Suprapubic skin (tissue), 4 donors: ENCODE measurements around the gene POU5F1. TPM values are rescaled to one million over a fixed set of nuclear protein-coding genes. Genes with fewer than 3 reads are reported as not detected.
"Not testable (repeated sequence)": the region's sequence is repeated elsewhere in the genome, so short reads cannot be mapped to it uniquely, and the experiment has no call there.

Source experiments
- DNase-seq, 2 donors: peaks; one replicate each; pipeline ENCODE4 v3.0.0-alpha.2; 2019; ENCODE audit warnings: low spot score in 2 of 2
- H3K27ac ChIP-seq: fragments of 200-600 bp; sonication (generic); one replicate; pipeline ENCODE4 v1.5.1; 2019
- H3K27me3 ChIP-seq: fragments of 200-600 bp; sonication (generic); one replicate; pipeline ENCODE4 v1.5.1; 2019
- H3K36me3 ChIP-seq: fragments of 200-600 bp; sonication (generic); one replicate; pipeline ENCODE4 v1.5.1; 2019
- H3K4me1 ChIP-seq: fragments of 200-600 bp; sonication (generic); one replicate; pipeline ENCODE4 v1.5.1; 2019
- H3K4me3 ChIP-seq: fragments of 200-600 bp; sonication (generic); one replicate; pipeline ENCODE4 v1.5.1; 2019; ENCODE audit warnings: mild to moderate bottlenecking
- H3K9me3 ChIP-seq: fragments of 200-600 bp; sonication (generic); one replicate; pipeline ENCODE4 v1.5.1; 2019
- EP300 ChIP-seq: sonication (generic); formaldehyde crosslinking; IDR thresholded peaks from one replicate; pipeline ENCODE4 v1.6.1; 2017; ENCODE audit warnings: antibody characterized with exemption
- POLR2A ChIP-seq, 2 donors: fragments of 450-650 bp; IDR thresholded peaks; one replicate each; pipeline ENCODE4 v1.6.1; 2017; ENCODE audit warnings: antibody characterized with exemption in 2 of 2, mild to moderate bottlenecking in 2 of 2, moderate library complexity in 2 of 2
- POLR2AphosphoS5 ChIP-seq, 3 donors: sonication (generic); formaldehyde crosslinking; IDR thresholded peaks; one replicate each; pipeline ENCODE4 v1.6.1; 2017; ENCODE audit warnings: antibody characterized with exemption in 3 of 3
- WGBS: methylation state at CpG from one replicate; pipeline ENCODE4 v1.1.5; 2018; 5-methylcytosine and 5-hydroxymethylcytosine counted together
- total RNA-seq, 4 donors: library from RNA; depleted of rRNA; stranded (reverse); fragments of >200 nt; gene quantifications; one replicate each; pipeline ENCODE4 v1.1.0, GENCODE V29; 2016
- TF ChIP-seq, protein P1 (sequence below), 2 donors: fragments of 200-600 bp in 1 of 2; fragments of 450-650 bp in 1 of 2; sonication (generic) in 1 of 2; IDR thresholded peaks; one replicate each; pipeline ENCODE4 v1.5.1; 2016 to 2019; ENCODE audit warnings: antibody characterized with exemption in 2 of 2, mild to moderate bottlenecking in 1 of 2, moderate library complexity in 1 of 2

POU5F1 gene
- total RNA-seq, 4 donors from 2014 or later, result 0.85 to 13.0 (median 7.7) TPM

DNA sequence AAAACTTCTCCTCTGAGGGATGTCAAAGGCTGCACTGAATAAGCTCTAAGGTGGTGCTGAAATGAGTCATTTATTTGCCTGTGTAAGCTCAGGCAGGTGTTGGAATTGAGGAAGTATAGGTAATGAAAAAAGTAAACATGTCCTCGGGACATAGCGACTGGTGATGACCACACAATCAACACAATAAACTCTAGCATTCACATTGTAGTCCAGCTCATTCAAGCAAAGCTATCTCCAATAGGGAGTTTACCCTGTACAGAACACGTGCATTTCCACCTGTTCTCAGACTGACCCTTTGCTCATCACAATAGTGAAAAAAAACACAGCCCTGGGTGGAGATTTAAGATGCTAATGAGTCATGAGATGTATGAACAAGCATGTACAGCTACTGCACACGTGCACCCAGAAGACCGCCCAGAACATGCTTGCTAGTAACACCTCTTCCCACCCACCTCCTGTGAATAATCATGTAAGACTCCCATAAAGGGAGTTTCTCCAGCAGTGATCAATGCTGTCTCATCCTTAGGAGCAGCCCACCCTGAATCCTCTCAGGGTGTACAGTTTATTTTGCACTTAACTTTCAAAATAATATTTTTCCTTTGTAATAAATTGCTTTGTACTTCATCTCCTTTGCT, 33.0 kb upstream of the POU5F1 start:
- no peak for DNase-seq
- no peaks in the 10 kb centered on the region for H3K36me3 ChIP-seq
- H3K4me1 ChIP-seq, result peaks cover 20% of the 10 kb centered on the region
- no peaks in the 10 kb centered on the region for H3K9me3 ChIP-seq
- H3K27me3 ChIP-seq, result no peaks in the 10 kb centered on the region
- H3K27ac ChIP-seq, result peak overlapping the region; percentile 78
- TF ChIP-seq POLR2AphosphoS5 (IDR thresholded peaks at IDR 0.05), result no peak
- no peak for TF ChIP-seq EP300
- TF ChIP-seq, protein P1, sequence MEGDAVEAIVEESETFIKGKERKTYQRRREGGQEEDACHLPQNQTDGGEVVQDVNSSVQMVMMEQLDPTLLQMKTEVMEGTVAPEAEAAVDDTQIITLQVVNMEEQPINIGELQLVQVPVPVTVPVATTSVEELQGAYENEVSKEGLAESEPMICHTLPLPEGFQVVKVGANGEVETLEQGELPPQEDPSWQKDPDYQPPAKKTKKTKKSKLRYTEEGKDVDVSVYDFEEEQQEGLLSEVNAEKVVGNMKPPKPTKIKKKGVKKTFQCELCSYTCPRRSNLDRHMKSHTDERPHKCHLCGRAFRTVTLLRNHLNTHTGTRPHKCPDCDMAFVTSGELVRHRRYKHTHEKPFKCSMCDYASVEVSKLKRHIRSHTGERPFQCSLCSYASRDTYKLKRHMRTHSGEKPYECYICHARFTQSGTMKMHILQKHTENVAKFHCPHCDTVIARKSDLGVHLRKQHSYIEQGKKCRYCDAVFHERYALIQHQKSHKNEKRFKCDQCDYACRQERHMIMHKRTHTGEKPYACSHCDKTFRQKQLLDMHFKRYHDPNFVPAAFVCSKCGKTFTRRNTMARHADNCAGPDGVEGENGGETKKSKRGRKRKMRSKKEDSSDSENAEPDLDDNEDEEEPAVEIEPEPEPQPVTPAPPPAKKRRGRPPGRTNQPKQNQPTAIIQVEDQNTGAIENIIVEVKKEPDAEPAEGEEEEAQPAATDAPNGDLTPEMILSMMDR (IDR thresholded peaks at IDR 0.05), result no peak
- TF ChIP-seq POLR2A (IDR thresholded peaks at IDR 0.05), result no peak
- WGBS, result 18% methylated on average over 5 of the region's 5 CpGs
- H3K4me3 ChIP-seq, result peak overlapping the region; percentile 53

DNA sequence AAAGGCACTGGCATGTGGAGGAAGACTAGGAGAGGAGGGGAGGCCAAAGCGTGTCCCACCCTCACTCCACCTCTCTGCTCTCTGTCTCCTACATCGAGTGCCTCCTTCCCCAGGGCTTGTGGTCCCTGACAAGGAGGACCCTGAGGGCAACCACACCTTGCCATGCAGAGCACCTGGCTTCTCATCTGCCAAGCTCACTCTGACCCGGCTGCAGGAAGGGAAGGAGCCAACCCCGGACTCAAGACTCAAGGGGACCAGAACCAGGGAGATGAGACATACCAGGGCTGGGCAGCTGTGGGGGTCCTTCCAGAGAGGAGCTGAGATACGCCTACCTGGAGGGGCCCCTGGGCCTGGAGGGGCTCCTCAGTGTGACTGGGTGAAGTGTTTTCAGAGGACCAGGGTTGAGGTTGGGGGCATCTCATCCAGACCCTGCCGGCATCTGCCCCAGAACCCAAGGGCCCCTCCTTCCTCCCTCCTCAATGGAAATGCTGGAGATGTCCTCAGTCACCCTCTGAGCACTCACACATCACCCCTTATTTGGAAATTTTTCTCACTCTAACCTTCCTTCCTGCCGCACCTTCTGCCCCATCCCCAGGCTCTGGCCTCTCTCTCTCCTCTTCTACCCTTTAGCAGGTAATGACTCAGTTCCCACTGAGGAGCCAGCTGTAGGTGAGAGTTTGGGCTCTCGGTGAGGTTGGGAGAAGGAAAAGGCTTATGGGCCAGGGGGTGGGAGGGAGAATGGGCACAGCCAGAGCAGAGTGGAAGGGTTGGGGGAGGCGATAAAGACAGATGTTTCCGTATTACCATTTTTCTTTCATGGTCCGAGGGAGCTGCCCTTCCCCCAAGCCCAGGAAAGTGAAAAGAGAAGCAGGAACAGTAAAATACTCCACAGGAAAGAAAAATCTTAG, 32.0 kb upstream of the POU5F1 start:
- H3K4me1 ChIP-seq, result peaks cover 24% of the 10 kb centered on the region
- H3K4me3 ChIP-seq, result no peak overlapping the region
- H3K36me3 ChIP-seq, result no peaks in the 10 kb centered on the region
- no peak for DNase-seq
- TF ChIP-seq POLR2AphosphoS5 (IDR thresholded peaks at IDR 0.05), result no peak
- TF ChIP-seq POLR2A (IDR thresholded peaks at IDR 0.05), result no peak
- TF ChIP-seq, protein P1 (IDR thresholded peaks at IDR 0.05), result no peak
- no peak for TF ChIP-seq EP300
- no peaks in the 10 kb centered on the region for H3K9me3 ChIP-seq
- H3K27ac ChIP-seq, result peak overlapping the region; percentile 78
- WGBS, result 49% methylated on average over 11 of the region's 11 CpGs
- H3K27me3 ChIP-seq, result no peaks in the 10 kb centered on the region

DNA sequence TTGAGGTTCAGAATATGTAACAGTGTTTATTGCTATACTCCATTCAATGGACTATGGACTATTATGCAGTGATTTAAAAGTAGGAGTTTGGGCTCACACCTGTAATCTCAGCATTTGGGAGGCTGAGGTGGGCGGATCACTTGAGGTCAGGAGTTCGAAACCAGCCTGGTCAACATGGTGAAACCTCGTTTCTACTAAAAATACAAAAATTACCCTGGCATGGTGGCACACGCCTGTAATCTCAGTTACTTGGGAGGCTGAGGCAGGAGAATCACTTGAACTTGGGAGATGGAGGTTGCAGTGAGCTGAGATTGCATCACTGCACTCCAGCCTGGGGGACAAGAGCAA, 28.6 kb upstream of the POU5F1 start:
- not testable (repeated sequence) for H3K27me3 ChIP-seq, H3K27ac ChIP-seq, H3K36me3 ChIP-seq, H3K4me3 ChIP-seq, DNase-seq, H3K9me3 ChIP-seq
- peaks cover 24% of the 10 kb centered on the region for H3K4me1 ChIP-seq
- 95% methylated on average over 4 of the region's 4 CpGs for WGBS

GRCh38 chr6:31197559-31198305, 27.2 kb upstream of the POU5F1 start:
- under 1% methylated on average over 33 of the region's 45 CpGs for WGBS
- no peaks in the 10 kb centered on the region for H3K27me3 ChIP-seq
- peak; percentile 96 to 97 for DNase-seq

DNA sequence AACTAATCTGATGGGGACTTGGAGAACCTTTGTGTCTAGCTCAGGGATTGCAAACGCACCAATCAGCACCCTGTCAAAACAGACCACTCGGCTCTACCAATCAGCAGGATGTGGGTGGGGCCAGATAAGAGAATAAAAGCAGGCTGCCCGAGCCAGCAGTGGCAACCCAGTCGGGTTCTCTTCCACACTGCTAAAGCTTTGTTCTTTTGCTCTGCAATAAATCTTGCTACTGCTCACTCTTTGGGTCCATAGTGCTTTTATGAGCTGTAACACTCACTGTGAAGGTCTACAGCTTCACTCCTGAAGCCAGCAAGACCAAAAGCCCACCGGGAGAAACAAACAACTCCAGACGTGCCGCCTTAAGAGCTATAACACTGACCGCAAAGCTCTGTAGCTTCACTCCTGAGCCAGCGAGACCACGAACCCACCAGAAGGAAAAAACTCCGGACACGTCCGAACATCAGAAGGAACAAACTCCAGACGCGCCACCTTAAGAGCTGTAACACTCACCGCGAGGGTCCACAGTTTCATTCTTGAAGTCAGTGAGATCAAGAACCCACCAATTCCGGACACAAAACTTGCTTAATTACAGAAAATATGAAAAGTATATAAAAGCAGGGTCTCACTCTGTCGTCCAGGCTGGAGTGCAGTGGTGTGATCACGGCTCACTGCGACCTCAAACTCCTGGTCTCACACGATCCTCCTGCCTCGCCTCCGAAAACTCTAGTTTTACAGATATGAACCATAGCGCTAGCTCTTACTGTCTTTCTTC, 26.0 kb upstream of the POU5F1 start:
- not testable (repeated sequence) for H3K36me3 ChIP-seq, H3K9me3 ChIP-seq, H3K27ac ChIP-seq, DNase-seq, H3K27me3 ChIP-seq
- peaks cover 11% of the 10 kb centered on the region for H3K4me1 ChIP-seq
- 71% methylated on average over 24 of the region's 25 CpGs for WGBS
- H3K4me3 ChIP-seq, result peak overlapping the region; percentile 72

More at GRCh38 chr6:31197559-31198305, 27.2 kb upstream of the POU5F1 start:
- Histone ChIP-seq H3K4me3 (peak overlapping the region; percentile 72), H3K9me3 (no peaks in the 10 kb centered on the region), H3K27ac (peak overlapping the region; percentile 96), H3K4me1 (peaks cover 12% of the 10 kb centered on the region), H3K36me3 (no peaks in the 10 kb centered on the region)
- peak in 1 of 3 donors; percentile 28 for TF ChIP-seq POLR2AphosphoS5 (IDR thresholded peaks at IDR 0.05)
- no peak for TF ChIP-seq EP300
- peak; percentile 32 to 75 for TF ChIP-seq POLR2A (IDR thresholded peaks at IDR 0.05)
- TF ChIP-seq, protein P1 (IDR thresholded peaks at IDR 0.05), result no peak

- H3K4me1 ChIP-seq, result peaks cover 11% of the 10 kb centered on the region
- 94% methylated on average over 25 of the region's 41 CpGs for WGBS
- not testable (repeated sequence) for H3K4me3 ChIP-seq, H3K27me3 ChIP-seq, H3K27ac ChIP-seq, H3K9me3 ChIP-seq, DNase-seq, H3K36me3 ChIP-seq
Observed at GRCh38 chr6:31195308-31195979, 25.0 kb upstream of the POU5F1 start.
